ENCODE data around the gene TMEM37.

GRCh38 chr2:119487434-119488244 is 56.0 kb downstream of the TMEM37 start:
- TF ChIP-seq CTCF (conservative IDR thresholded peaks at IDR 0.05 in 1 of 2, IDR thresholded peaks at IDR 0.05 in 1 of 2; ENCODE audit: extremely low read depth in 1 of 2, insufficient read depth in 1 of 2, low read depth in 1 of 2, low read length in 2 of 2) (no peak), EZH2 (IDR thresholded peaks at IDR 0.05; ENCODE audit: borderline replicate concordance, low read length) (no peak)
